C4-2B (cell line): ENCODE measurements around the gene ADGRB3.

Source experiments
- ZFX ChIP-seq: fragments of 450-650 bp; IDR thresholded peaks from 2 replicates; pipeline ENCODE4 v1.6.1; 2017
- TF ChIP-seq, protein P1 (sequence below): fragments of 450-650 bp; conservative IDR thresholded peaks from 2 replicates; pipeline ENCODE4 v1.5.1; 2017; ENCODE audit warnings: mild to moderate bottlenecking

DNA sequence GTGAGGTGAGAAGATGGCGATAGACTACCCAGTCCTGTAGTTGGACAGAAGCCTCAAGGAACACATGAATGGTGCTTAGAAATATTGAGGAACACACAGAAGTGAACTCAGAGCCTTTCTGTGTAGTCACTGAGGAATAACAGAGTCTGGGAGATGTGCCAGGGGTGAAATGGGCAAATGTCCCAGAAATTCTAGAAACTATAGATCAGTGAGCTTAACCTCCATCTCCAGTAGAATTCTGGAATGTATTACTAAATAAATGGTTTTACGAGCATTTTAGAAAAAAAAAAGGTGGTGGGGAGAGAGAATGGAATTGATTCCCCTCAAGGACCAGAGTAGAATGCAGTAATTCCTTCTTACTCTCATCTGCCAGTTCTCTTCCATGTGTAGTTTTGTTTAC, 781.7 kb downstream of the ADGRB3 start:
- TF ChIP-seq, protein P1, sequence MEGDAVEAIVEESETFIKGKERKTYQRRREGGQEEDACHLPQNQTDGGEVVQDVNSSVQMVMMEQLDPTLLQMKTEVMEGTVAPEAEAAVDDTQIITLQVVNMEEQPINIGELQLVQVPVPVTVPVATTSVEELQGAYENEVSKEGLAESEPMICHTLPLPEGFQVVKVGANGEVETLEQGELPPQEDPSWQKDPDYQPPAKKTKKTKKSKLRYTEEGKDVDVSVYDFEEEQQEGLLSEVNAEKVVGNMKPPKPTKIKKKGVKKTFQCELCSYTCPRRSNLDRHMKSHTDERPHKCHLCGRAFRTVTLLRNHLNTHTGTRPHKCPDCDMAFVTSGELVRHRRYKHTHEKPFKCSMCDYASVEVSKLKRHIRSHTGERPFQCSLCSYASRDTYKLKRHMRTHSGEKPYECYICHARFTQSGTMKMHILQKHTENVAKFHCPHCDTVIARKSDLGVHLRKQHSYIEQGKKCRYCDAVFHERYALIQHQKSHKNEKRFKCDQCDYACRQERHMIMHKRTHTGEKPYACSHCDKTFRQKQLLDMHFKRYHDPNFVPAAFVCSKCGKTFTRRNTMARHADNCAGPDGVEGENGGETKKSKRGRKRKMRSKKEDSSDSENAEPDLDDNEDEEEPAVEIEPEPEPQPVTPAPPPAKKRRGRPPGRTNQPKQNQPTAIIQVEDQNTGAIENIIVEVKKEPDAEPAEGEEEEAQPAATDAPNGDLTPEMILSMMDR = no peak
- TF ChIP-seq ZFX = no peak
